ENCODE data around the gene CLSTN1.
"Not testable (repeated sequence)": the region's sequence is repeated elsewhere in the genome, so short reads cannot be mapped to it uniquely, and the experiment has no call there.

Gene CLSTN1

GRCh38 chr1:9774712-9775679 lies 48.8 kb downstream of the CLSTN1 start:
- Histone ChIP-seq H3K4me1 (ENCODE audit: insufficient read depth, insufficient read length) (peaks cover 5% of the 10 kb centered on the region), H3K9me3 (ENCODE audit: insufficient read depth, low read length) (no peaks in the 10 kb centered on the region), H3K4me3 (ENCODE audit: insufficient read length, low read depth) (no peak overlapping the region), H3K36me3 (ENCODE audit: insufficient read depth, insufficient read length, low read length) (peaks cover 11% of the 10 kb centered on the region), H3K27me3 (ENCODE audit: insufficient read depth, insufficient read length) (no peaks in the 10 kb centered on the region), H3K9ac (ENCODE audit: insufficient read length, low read depth) (no peak overlapping the region)
- no peak for DNase-seq (ENCODE audit: low read depth, low spot score)
- no peak for TF ChIP-seq SUZ12 (IDR thresholded peaks at IDR 0.05; ENCODE audit: extremely low read depth, insufficient read depth, insufficient read length)

GRCh38 chr1:9770298-9770697 lies 53.5 kb downstream of the CLSTN1 start:
- H3K36me3 ChIP-seq (ENCODE audit: insufficient read depth, insufficient read length, low read length): peaks cover 11% of the 10 kb centered on the region
- H3K4me1 ChIP-seq (ENCODE audit: insufficient read depth, insufficient read length): peaks cover 1% of the 10 kb centered on the region
- TF ChIP-seq YY1 (IDR thresholded peaks at IDR 0.05; ENCODE audit: insufficient read depth, insufficient read length) (no peak), ZNF274 (IDR thresholded peaks at IDR 0.05; ENCODE audit: low read depth, low read length) (no peak), SUZ12 (IDR thresholded peaks at IDR 0.05; ENCODE audit: extremely low read depth, insufficient read depth, insufficient read length) (no peak)
- H3K27me3 ChIP-seq (ENCODE audit: insufficient read depth, insufficient read length): no peaks in the 10 kb centered on the region
- no peak overlapping the region for H3K9ac ChIP-seq (ENCODE audit: insufficient read length, low read depth)
- H3K4me3 ChIP-seq (ENCODE audit: insufficient read length, low read depth): no peak overlapping the region
- H3K9me3 ChIP-seq (ENCODE audit: insufficient read depth, low read length): no peaks in the 10 kb centered on the region
- no peak for DNase-seq (ENCODE audit: low read depth, low spot score)

- Histone ChIP-seq H3K4me3 (ENCODE audit: insufficient read length, low read depth) (no peak overlapping the region), H3K36me3 (ENCODE audit: insufficient read depth, insufficient read length, low read length) (peaks cover 11% of the 10 kb centered on the region), H3K27me3 (ENCODE audit: insufficient read depth, insufficient read length) (no peaks in the 10 kb centered on the region), H3K9me3 (ENCODE audit: insufficient read depth, low read length) (no peaks in the 10 kb centered on the region), H3K4me1 (ENCODE audit: insufficient read depth, insufficient read length) (peaks cover 2% of the 10 kb centered on the region), H3K9ac (ENCODE audit: insufficient read length, low read depth) (no peak overlapping the region)
- DNase-seq (ENCODE audit: low read depth, low spot score): no peak
- TF ChIP-seq YY1 (IDR thresholded peaks at IDR 0.05; ENCODE audit: insufficient read depth, insufficient read length) (no peak), ZNF274 (IDR thresholded peaks at IDR 0.05; ENCODE audit: low read depth, low read length) (no peak), SUZ12 (IDR thresholded peaks at IDR 0.05; ENCODE audit: extremely low read depth, insufficient read depth, insufficient read length) (no peak)
Observed at GRCh38 chr1:9768983-9769382, 54.8 kb downstream of the CLSTN1 start.

- H3K27me3 ChIP-seq (ENCODE audit: insufficient read depth, insufficient read length): no peaks in the 10 kb centered on the region
- H3K9ac ChIP-seq (ENCODE audit: insufficient read length, low read depth): no peak overlapping the region
- DNase-seq (ENCODE audit: low read depth, low spot score): no peak
- H3K9me3 ChIP-seq (ENCODE audit: insufficient read depth, low read length): no peaks in the 10 kb centered on the region
- peaks cover 6% of the 10 kb centered on the region for H3K4me1 ChIP-seq (ENCODE audit: insufficient read depth, insufficient read length)
- H3K4me3 ChIP-seq (ENCODE audit: insufficient read length, low read depth): no peak overlapping the region
- TF ChIP-seq YY1 (IDR thresholded peaks at IDR 0.05; ENCODE audit: insufficient read depth, insufficient read length): no peak
- TF ChIP-seq SUZ12 (IDR thresholded peaks at IDR 0.05; ENCODE audit: extremely low read depth, insufficient read depth, insufficient read length): no peak
- TF ChIP-seq ZNF274 (IDR thresholded peaks at IDR 0.05; ENCODE audit: low read depth, low read length): no peak
- H3K36me3 ChIP-seq (ENCODE audit: insufficient read depth, insufficient read length, low read length): peaks cover 12% of the 10 kb centered on the region
Observed at GRCh38 chr1:9767964-9768668, 55.6 kb downstream of the CLSTN1 start.

GRCh38 chr1:9766759-9767442 lies 56.9 kb downstream of the CLSTN1 start:
- H3K9ac ChIP-seq (ENCODE audit: insufficient read length, low read depth): no peak overlapping the region
- H3K4me3 ChIP-seq (ENCODE audit: insufficient read length, low read depth): no peak overlapping the region
- peaks cover 6% of the 10 kb centered on the region for H3K36me3 ChIP-seq (ENCODE audit: insufficient read depth, insufficient read length, low read length)
- peaks cover 6% of the 10 kb centered on the region for H3K4me1 ChIP-seq (ENCODE audit: insufficient read depth, insufficient read length)
- TF ChIP-seq ZNF274 (IDR thresholded peaks at IDR 0.05; ENCODE audit: low read depth, low read length): no peak
- no peak for DNase-seq (ENCODE audit: low read depth, low spot score)
- H3K9me3 ChIP-seq (ENCODE audit: insufficient read depth, low read length): no peaks in the 10 kb centered on the region
- H3K27me3 ChIP-seq (ENCODE audit: insufficient read depth, insufficient read length): no peaks in the 10 kb centered on the region

- DNase-seq (ENCODE audit: low read depth, low spot score): no peak
Observed at GRCh38 chr1:9764550-9764949, 59.2 kb downstream of the CLSTN1 start.

GRCh38 chr1:9763914-9764313 lies 59.9 kb downstream of the CLSTN1 start:
- DNase-seq (ENCODE audit: low read depth, low spot score): no peak
- Histone ChIP-seq H3K36me3 (ENCODE audit: insufficient read depth, insufficient read length, low read length) (peaks cover 6% of the 10 kb centered on the region), H3K4me1 (ENCODE audit: insufficient read depth, insufficient read length) (peaks cover 6% of the 10 kb centered on the region), H3K9me3 (ENCODE audit: insufficient read depth, low read length) (no peaks in the 10 kb centered on the region), H3K9ac (ENCODE audit: insufficient read length, low read depth) (no peak overlapping the region), H3K4me3 (ENCODE audit: insufficient read length, low read depth) (no peak overlapping the region), H3K27me3 (ENCODE audit: insufficient read depth, insufficient read length) (no peaks in the 10 kb centered on the region)
- TF ChIP-seq YY1 (IDR thresholded peaks at IDR 0.05; ENCODE audit: insufficient read depth, insufficient read length): no peak

More at GRCh38 chr1:9764550-9764949, 59.2 kb downstream of the CLSTN1 start:
- no peak overlapping the region for H3K9ac ChIP-seq (ENCODE audit: insufficient read length, low read depth)
- H3K36me3 ChIP-seq (ENCODE audit: insufficient read depth, insufficient read length, low read length): peaks cover 6% of the 10 kb centered on the region
- H3K27me3 ChIP-seq (ENCODE audit: insufficient read depth, insufficient read length): no peaks in the 10 kb centered on the region
- peaks cover 6% of the 10 kb centered on the region for H3K4me1 ChIP-seq (ENCODE audit: insufficient read depth, insufficient read length)
- H3K4me3 ChIP-seq (ENCODE audit: insufficient read length, low read depth): no peak overlapping the region
- H3K9me3 ChIP-seq (ENCODE audit: insufficient read depth, low read length): no peaks in the 10 kb centered on the region
- TF ChIP-seq YY1 (IDR thresholded peaks at IDR 0.05; ENCODE audit: insufficient read depth, insufficient read length): no peak
- no peak for TF ChIP-seq SUZ12 (IDR thresholded peaks at IDR 0.05; ENCODE audit: extremely low read depth, insufficient read depth, insufficient read length)

GRCh38 chr1:9762446-9762845 lies 61.3 kb downstream of the CLSTN1 start:
- H3K36me3 ChIP-seq (ENCODE audit: insufficient read depth, insufficient read length, low read length); H3K9me3 ChIP-seq (ENCODE audit: insufficient read depth, low read length); H3K9ac ChIP-seq (ENCODE audit: insufficient read length, low read depth); DNase-seq (ENCODE audit: low read depth, low spot score); H3K27me3 ChIP-seq (ENCODE audit: insufficient read depth, insufficient read length); H3K4me3 ChIP-seq (ENCODE audit: insufficient read length, low read depth); H3K4me1 ChIP-seq (ENCODE audit: insufficient read depth, insufficient read length): not testable (repeated sequence)
